Endothelial cell of umbilical vein (primary cell): ENCODE results near the gene ACAD10. TPM values are rescaled to one million over a fixed set of nuclear protein-coding genes. Genes with fewer than 3 reads are reported as not detected.
A peak's percentile ranks its signal among the peaks of the same experiment; 100 is the strongest.

Experiments
- BruUV-seq: library from RNA; stranded (reverse); fragments of 400-500 nt; replicated peaks from 2 replicates; lab custom pipeline; 2021; lab: Mats Ljungman, UMichigan
- CTCF ChIA-PET: fragments of 300-600, 350-600 bp; sonication (Branson Sonifier 250); formaldehyde crosslinking; loops from one replicate; lab custom pipeline; 2021; ENCODE audit warnings: antibody characterized with exemption, inconsistent platforms; lab: Charles Lee
- POLR2A ChIA-PET: fragments of 300-600, 350-600 bp; sonication (Branson Sonifier 250); formaldehyde crosslinking; loops from one replicate; lab custom pipeline; 2021; ENCODE audit warnings: antibody characterized with exemption, inconsistent platforms; lab: Charles Lee
- DNase-seq: peaks from one replicate; pipeline ENCODE4 v3.0.0-alpha.2; 2011; ENCODE audit warnings: low read depth, low spot score
- FAIRE-seq: peaks from 2 replicates; lab custom pipeline; 2011; peaks lifted over from hg19 to GRCh38; lab: Jason Lieb, UNC
- H2AFZ ChIP-seq: 2 replicates; pipeline ENCODE4 v1.6.0; 2012; ENCODE audit warnings: low read depth, low read length, control low read depth, inconsistent platforms
- H3K27ac ChIP-seq: 2 replicates; pipeline ENCODE4 v1.5.1; 2011; ENCODE audit warnings: low read depth, mild to moderate bottlenecking, control low read depth, low read length, moderate library complexity; ENCODE audit not compliant: insufficient read depth
- H3K27me3 ChIP-seq, 2 experiments: 2 replicates each; pipeline versions ENCODE4 v1.6.0 to v1.6.1; 2011; ENCODE audit warnings: low read length in 2 of 2, mixed read lengths in 1 of 2; ENCODE audit not compliant: control insufficient read depth in 2 of 2, insufficient read depth in 2 of 2
- H3K36me3 ChIP-seq, 2 experiments: 2 replicates in 1 of 2; 3 replicates in 1 of 2; pipeline ENCODE4 v1.5.1; 2011; ENCODE audit warnings: low read length in 2 of 2, mild to moderate bottlenecking in 1 of 2, moderate library complexity in 1 of 2; ENCODE audit not compliant: control insufficient read depth in 2 of 2, insufficient read depth in 2 of 2; ENCODE audit errors: extremely low read depth in 1 of 2
- H3K4me1 ChIP-seq: 3 replicates; pipeline ENCODE4 v1.5.1; 2011; ENCODE audit warnings: mild to moderate bottlenecking, low read length; ENCODE audit not compliant: control insufficient read depth, insufficient read depth; ENCODE audit errors: extremely low read depth
- H3K4me2 ChIP-seq: 2 replicates; pipeline ENCODE4 v1.6.1; 2011; ENCODE audit warnings: low read length, control low read depth, mixed read lengths; ENCODE audit not compliant: insufficient read depth
- H3K4me3 ChIP-seq, 3 experiments: fragments of 200-600 bp in 1 of 3; sonication (generic), shearing (Covaris generic) in 1 of 3; replicated peaks in 1 of 3; 2 replicates each; pipeline ENCODE4 v1.5.1; 2011 to 2016; ENCODE audit warnings: control low read depth in 3 of 3, low read length in 3 of 3, mild to moderate bottlenecking in 2 of 3, inconsistent platforms in 1 of 3, low read depth in 1 of 3, moderate library complexity in 1 of 3; ENCODE audit not compliant: insufficient read depth in 1 of 3
- H3K79me2 ChIP-seq: 2 replicates; pipeline ENCODE4 v1.6.0; 2012; ENCODE audit warnings: low read length, inconsistent platforms; ENCODE audit not compliant: control insufficient read depth, insufficient read depth
- H3K9ac ChIP-seq: replicated peaks from 2 replicates; pipeline ENCODE3; 2011; ENCODE audit warnings: low read length, control low read depth; ENCODE audit not compliant: insufficient read depth; ENCODE audit errors: extremely low read depth
- H3K9me1 ChIP-seq: replicated peaks from 3 replicates; pipeline ENCODE4 v1.6.0; 2011; ENCODE audit warnings: mild to moderate bottlenecking, low read length; ENCODE audit not compliant: control insufficient read depth, insufficient read depth; ENCODE audit errors: extremely low read depth
- H3K9me3 ChIP-seq: replicated peaks from 2 replicates; pipeline ENCODE4 v1.5.1; 2012; ENCODE audit warnings: low read length, inconsistent platforms; ENCODE audit not compliant: control insufficient read depth, insufficient read depth
- H4K20me1 ChIP-seq: replicated peaks from 2 replicates; pipeline ENCODE3; 2011; ENCODE audit warnings: mild to moderate bottlenecking, low read length; ENCODE audit not compliant: control insufficient read depth, insufficient read depth; ENCODE audit errors: extremely low read depth
- EZH2 ChIP-seq: IDR thresholded peaks from 2 replicates; pipeline ENCODE4 v1.6.1; 2012; ENCODE audit warnings: borderline replicate concordance, low read depth, mild to moderate bottlenecking, moderate library complexity, low read length, inconsistent platforms; ENCODE audit not compliant: severe bottlenecking
- FOS ChIP-seq: IDR thresholded peaks from 2 replicates; pipeline ENCODE4 v1.6.1; 2011; ENCODE audit warnings: mild to moderate bottlenecking, low read length, moderate library complexity, borderline replicate concordance; ENCODE audit not compliant: insufficient read depth
- GATA2 ChIP-seq: IDR thresholded peaks from 2 replicates; pipeline ENCODE4 v1.7.0; 2011; ENCODE audit warnings: low read depth, mild to moderate bottlenecking, moderate library complexity, mixed read lengths, low read length; ENCODE audit not compliant: insufficient read length, insufficient read depth
- JUN ChIP-seq: IDR thresholded peaks from 2 replicates; pipeline ENCODE4 v1.6.1; 2011; ENCODE audit warnings: borderline replicate concordance, low read depth; ENCODE audit not compliant: insufficient read length, insufficient read depth
- MYC ChIP-seq: IDR thresholded peaks from one replicate; pipeline ENCODE4 v1.6.1; 2011; ENCODE audit warnings: mild to moderate bottlenecking, low read depth, low read length
- POLR2A ChIP-seq: IDR thresholded peaks from 2 replicates; pipeline ENCODE4 v1.6.1; 2012; ENCODE audit warnings: low read depth, mild to moderate bottlenecking, control low read depth, low read length
- POLR2AphosphoS5 ChIP-seq: IDR thresholded peaks from 2 replicates; pipeline ENCODE4 v1.6.1; 2012; ENCODE audit warnings: low read depth, mild to moderate bottlenecking, control low read depth, low read length, moderate library complexity; ENCODE audit not compliant: insufficient read depth
- dilution Hi-C: fragments of 300-500 bp; cut with MboI; formaldehyde crosslinking; loops from one replicate; pipeline ENCODE4 v1.15.0; 2019; ENCODE audit warnings: low sequenced_read_pairs; ENCODE audit not compliant: extremely low pct_ligation_motif_present
- intact Hi-C: fragments of 100-400 bp; cut with micrococcal nuclease; formaldehyde crosslinking; loops from one replicate; pipeline ENCODE4 v1.10.0; 2022
- polyA plus RNA-seq, 4 experiments: library from polyadenylated mRNA; depleted of rRNA in 3 of 4; stranded (reverse) in 3 of 4; unstranded in 1 of 4; fragments of >200 nt; gene quantifications; 2 replicates each; pipeline versions ENCODE4 v1.2.1 to v1.2.3, GENCODE V29; 2011 to 2012; ENCODE audit warnings: missing spikeins in 1 of 4
- total RNA-seq: library from RNA; stranded (reverse); gene quantifications from 2 replicates; pipeline ENCODE4 v1.2.3, GENCODE V29; 2021
- TF ChIP-seq, protein P1 (sequence below), 2 donors: IDR thresholded peaks; 1 replicate in 1 of 2; 2 replicates in 1 of 2; pipeline ENCODE4 v1.5.1; 2011; ENCODE audit warnings: low read length in 2 of 2, mild to moderate bottlenecking in 2 of 2, moderate library complexity in 2 of 2, control low read depth in 1 of 2, inconsistent platforms in 1 of 2, low read depth in 1 of 2; ENCODE audit not compliant: insufficient read depth in 1 of 2; ENCODE audit errors: extremely low read depth in 1 of 2
- TF ChIP-seq, protein P2 (sequence below): IDR thresholded peaks from 2 replicates; pipeline ENCODE4 v1.6.1; 2011; ENCODE audit not compliant: insufficient read depth, insufficient read length

Gene ACAD10
- total and polyA plus RNA-seq, 2 donors (not counting 3 experiments of a cell fraction or from before 2014, with no cell fraction given) = 15.2 to 16.3 TPM

- TF ChIP-seq, protein P1, sequence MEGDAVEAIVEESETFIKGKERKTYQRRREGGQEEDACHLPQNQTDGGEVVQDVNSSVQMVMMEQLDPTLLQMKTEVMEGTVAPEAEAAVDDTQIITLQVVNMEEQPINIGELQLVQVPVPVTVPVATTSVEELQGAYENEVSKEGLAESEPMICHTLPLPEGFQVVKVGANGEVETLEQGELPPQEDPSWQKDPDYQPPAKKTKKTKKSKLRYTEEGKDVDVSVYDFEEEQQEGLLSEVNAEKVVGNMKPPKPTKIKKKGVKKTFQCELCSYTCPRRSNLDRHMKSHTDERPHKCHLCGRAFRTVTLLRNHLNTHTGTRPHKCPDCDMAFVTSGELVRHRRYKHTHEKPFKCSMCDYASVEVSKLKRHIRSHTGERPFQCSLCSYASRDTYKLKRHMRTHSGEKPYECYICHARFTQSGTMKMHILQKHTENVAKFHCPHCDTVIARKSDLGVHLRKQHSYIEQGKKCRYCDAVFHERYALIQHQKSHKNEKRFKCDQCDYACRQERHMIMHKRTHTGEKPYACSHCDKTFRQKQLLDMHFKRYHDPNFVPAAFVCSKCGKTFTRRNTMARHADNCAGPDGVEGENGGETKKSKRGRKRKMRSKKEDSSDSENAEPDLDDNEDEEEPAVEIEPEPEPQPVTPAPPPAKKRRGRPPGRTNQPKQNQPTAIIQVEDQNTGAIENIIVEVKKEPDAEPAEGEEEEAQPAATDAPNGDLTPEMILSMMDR (IDR thresholded peaks at IDR 0.05; ENCODE audit: extremely low read depth in 1 of 2, insufficient read depth in 1 of 2, low read depth in 1 of 2, low read length in 2 of 2) = peak; percentile 6 to 8
- TF ChIP-seq FOS = no peak
- no peaks in the 10 kb centered on the region for H4K20me1 ChIP-seq
- H2AFZ ChIP-seq = no peak overlapping the region
- no peak overlapping the region for H3K9ac ChIP-seq
- ChIA-PET CTCF (interaction anchor here (1.3 to 2.6 kb wide), 2 partner anchors 125 to 126 kb away, joined by 3 to 28 read pairs; no protein-coding TSS in a partner anchor), POLR2A (no interaction called here)
- no peaks in the 10 kb centered on the region for H3K27me3 ChIP-seq
- no peak overlapping the region for H3K4me3 ChIP-seq
- H3K79me2 ChIP-seq = peaks cover 27% of the 10 kb centered on the region
- H3K27ac ChIP-seq = no peak overlapping the region
- H3K9me3 ChIP-seq = no peaks in the 10 kb centered on the region
- FAIRE-seq (peak; percentile 81), DNase-seq (peak; percentile 7)
- H3K4me2 ChIP-seq = no peak overlapping the region
- H3K36me3 ChIP-seq = peaks cover 3% of the 10 kb centered on the region in 2 experiments
- dilution Hi-C loops = loop anchor here (25.0 kb wide), 1 partner anchor 125 kb away; no protein-coding TSS in a partner anchor
- peaks cover 19% of the 10 kb centered on the region for H3K4me1 ChIP-seq
- BruUV-seq = no TSS peak
- intact Hi-C loops = loop anchor here (2.0 to 5.0 kb wide), 3 partner anchors 66 to 325 kb away; partner anchors contain the start of genes ERP29 and TMEM116
- H3K9me1 ChIP-seq = no peaks in the 10 kb centered on the region
Measured at GRCh38 chr12:111687255-111687654, 1.4 kb downstream of the ACAD10 start.

GRCh38 chr12:111687952-111688351 is 2.1 kb downstream of the ACAD10 start:
- ChIA-PET POLR2A (no interaction called here), CTCF (interaction anchor here (1.3 kb wide), 1 partner anchor 125 kb away, joined by 3 read pairs; no protein-coding TSS in a partner anchor)
- no TSS peak for BruUV-seq
- no peak overlapping the region for H3K9ac ChIP-seq
- H3K4me3 ChIP-seq = no peak overlapping the region
- no peaks in the 10 kb centered on the region for H3K9me3 ChIP-seq
- H4K20me1 ChIP-seq = no peaks in the 10 kb centered on the region
- DNase-seq (no peak), FAIRE-seq (no peak)
- peaks cover 27% of the 10 kb centered on the region for H3K79me2 ChIP-seq
- no peak overlapping the region for H3K27ac ChIP-seq
- intact Hi-C loops = loop anchor here (2.0 to 5.0 kb wide), 3 partner anchors 65 to 324 kb away; partner anchors contain the start of genes ERP29 and TMEM116
- peaks cover 0 to under 1% of the 10 kb centered on the region in 2 experiments for H3K36me3 ChIP-seq
- H3K9me1 ChIP-seq = no peaks in the 10 kb centered on the region
- no peak overlapping the region for H3K4me2 ChIP-seq
- no peak overlapping the region for H2AFZ ChIP-seq
- peaks cover 19% of the 10 kb centered on the region for H3K4me1 ChIP-seq
- no peaks in the 10 kb centered on the region for H3K27me3 ChIP-seq
- dilution Hi-C loops = loop anchor here (25.0 kb wide), 1 partner anchor 124 kb away; no protein-coding TSS in a partner anchor
- TF ChIP-seq, protein P1 (IDR thresholded peaks at IDR 0.05; ENCODE audit: extremely low read depth in 1 of 2, insufficient read depth in 1 of 2, low read depth in 1 of 2, low read length in 2 of 2) = no peak
- TF ChIP-seq, protein P2, sequence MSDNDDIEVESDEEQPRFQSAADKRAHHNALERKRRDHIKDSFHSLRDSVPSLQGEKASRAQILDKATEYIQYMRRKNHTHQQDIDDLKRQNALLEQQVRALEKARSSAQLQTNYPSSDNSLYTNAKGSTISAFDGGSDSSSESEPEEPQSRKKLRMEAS = no peak
- TF ChIP-seq MYC (no peak), FOS (no peak), EZH2 (no peak), JUN (no peak), GATA2 (no peak), POLR2AphosphoS5 (no peak), POLR2A (no peak)
